Mesenchymal stem cell (in vitro differentiated cells and primary cell): ENCODE results near the gene CBFA2T2.
"Not testable (repeated sequence)": the region's sequence is repeated elsewhere in the genome, so short reads cannot be mapped to it uniquely, and the experiment has no call there.

ENCODE experiments used
- DNase-seq: peaks from one replicate; pipeline ENCODE4 v3.0.0-alpha.2; 2013
- H2AFZ ChIP-seq: one replicate; pipeline ENCODE4 v1.6.1; 2013; ENCODE audit warnings: low read depth, mild to moderate bottlenecking, control low read depth, inconsistent platforms, low read length, moderate library complexity
- H2AK5ac ChIP-seq: 2 replicates; pipeline ENCODE4 v1.6.1; 2013; ENCODE audit warnings: low read length, moderate library complexity, mild to moderate bottlenecking, inconsistent platforms; ENCODE audit not compliant: severe bottlenecking
- H2BK120ac ChIP-seq: one replicate; pipeline ENCODE4 v1.6.1; 2013; ENCODE audit warnings: low read depth, mild to moderate bottlenecking, inconsistent platforms, low read length, moderate library complexity
- H2BK12ac ChIP-seq, 2 experiments: one replicate each; pipeline ENCODE4 v1.6.1; 2013; ENCODE audit warnings: inconsistent platforms in 2 of 2, low read length in 2 of 2, mild to moderate bottlenecking in 2 of 2, moderate library complexity in 2 of 2, control low read depth in 1 of 2
- H2BK15ac ChIP-seq: one replicate; pipeline ENCODE4 v1.6.1; 2013; ENCODE audit warnings: mild to moderate bottlenecking, low read depth, inconsistent platforms; ENCODE audit not compliant: poor library complexity, severe bottlenecking
- H2BK5ac ChIP-seq: 2 replicates; pipeline ENCODE4 v1.6.1; 2013; ENCODE audit warnings: low read depth, mild to moderate bottlenecking, low read length, control low read depth, inconsistent platforms; ENCODE audit not compliant: poor library complexity, severe bottlenecking
- H3K14ac ChIP-seq, 2 experiments: one replicate each; pipeline ENCODE4 v1.6.1; 2013; ENCODE audit warnings: inconsistent platforms in 2 of 2, low read length in 2 of 2, control low read depth in 1 of 2, mild to moderate bottlenecking in 1 of 2, moderate library complexity in 1 of 2
- H3K18ac ChIP-seq, 2 experiments: one replicate each; pipeline ENCODE4 v1.6.1; 2013; ENCODE audit warnings: inconsistent platforms in 2 of 2, low read length in 2 of 2, control low read depth in 1 of 2, low read depth in 1 of 2, mild to moderate bottlenecking in 1 of 2
- H3K23ac ChIP-seq, 2 experiments: one replicate each; pipeline ENCODE4 v1.6.1; 2013; ENCODE audit warnings: inconsistent platforms in 2 of 2, low read length in 2 of 2, mild to moderate bottlenecking in 2 of 2, moderate library complexity in 2 of 2, control low read depth in 1 of 2
- H3K27ac ChIP-seq: 2 replicates; pipeline ENCODE4 v1.5.1; 2013; ENCODE audit warnings: mild to moderate bottlenecking, moderate library complexity, low read length, control low read depth, inconsistent platforms; ENCODE audit not compliant: poor library complexity, severe bottlenecking
- H3K27me3 ChIP-seq, 2 experiments: 2 replicates each; pipeline versions ENCODE4 v1.6.1 to v1.7.0; 2013; ENCODE audit warnings: low read length in 2 of 2, mild to moderate bottlenecking in 2 of 2, moderate library complexity in 2 of 2, control low read depth in 1 of 2, inconsistent platforms in 1 of 2; ENCODE audit not compliant: control insufficient read depth in 1 of 2, insufficient read depth in 1 of 2
- H3K36me3 ChIP-seq, 2 experiments: 2 replicates each; pipeline versions ENCODE4 v1.6.1 to v1.7.0; 2013; ENCODE audit warnings: low read length in 2 of 2, control low read depth in 1 of 2, inconsistent platforms in 1 of 2, low read depth in 1 of 2, mild to moderate bottlenecking in 1 of 2; ENCODE audit not compliant: insufficient read depth in 2 of 2, control insufficient read depth in 1 of 2
- H3K4ac ChIP-seq, 2 experiments: one replicate each; pipeline ENCODE4 v1.6.1; 2013; ENCODE audit warnings: inconsistent platforms in 2 of 2, low read length in 2 of 2, mild to moderate bottlenecking in 2 of 2, moderate library complexity in 2 of 2, control low read depth in 1 of 2, low read depth in 1 of 2
- H3K4me1 ChIP-seq: 2 replicates; pipeline ENCODE4 v1.6.1; 2013; ENCODE audit warnings: low read depth, low read length, control low read depth; ENCODE audit not compliant: control insufficient read depth, insufficient read depth
- H3K4me2 ChIP-seq: 2 replicates; pipeline ENCODE4 v1.6.1; 2013; ENCODE audit warnings: low read length, mild to moderate bottlenecking, inconsistent platforms; ENCODE audit not compliant: poor library complexity, severe bottlenecking
- H3K4me3 ChIP-seq, 2 experiments: 2 replicates each; pipeline versions ENCODE4 v1.5.1 to v1.7.0; 2013; ENCODE audit warnings: low read length in 2 of 2, mild to moderate bottlenecking in 2 of 2, control low read depth in 1 of 2, low read depth in 1 of 2; ENCODE audit not compliant: insufficient read depth in 1 of 2
- H3K79me1 ChIP-seq: replicated peaks from 2 replicates; pipeline ENCODE4 v1.6.1; 2013; ENCODE audit warnings: mild to moderate bottlenecking, control low read depth, low read length, inconsistent platforms; ENCODE audit not compliant: poor library complexity, severe bottlenecking
- H3K9ac ChIP-seq: 2 replicates; pipeline ENCODE4 v1.7.0; 2013; ENCODE audit warnings: mild to moderate bottlenecking, low read length, moderate library complexity
- H3K9me3 ChIP-seq: 2 replicates; pipeline ENCODE4 v1.7.0; 2013; ENCODE audit warnings: mild to moderate bottlenecking, low read length; ENCODE audit not compliant: control insufficient read depth
- H4K8ac ChIP-seq: one replicate; pipeline ENCODE4 v1.6.1; 2013; ENCODE audit warnings: inconsistent platforms, mild to moderate bottlenecking, low read length, moderate library complexity
- H4K91ac ChIP-seq: one replicate; pipeline ENCODE4 v1.6.1; 2013; ENCODE audit warnings: mild to moderate bottlenecking, low read length, inconsistent platforms
- WGBS: methylation state at CpG from one replicate; pipeline ENCODE4 v1.1.7; 2013; ENCODE audit warnings: mixed read lengths; 5-methylcytosine and 5-hydroxymethylcytosine counted together

CBFA2T2 gene

DNA sequence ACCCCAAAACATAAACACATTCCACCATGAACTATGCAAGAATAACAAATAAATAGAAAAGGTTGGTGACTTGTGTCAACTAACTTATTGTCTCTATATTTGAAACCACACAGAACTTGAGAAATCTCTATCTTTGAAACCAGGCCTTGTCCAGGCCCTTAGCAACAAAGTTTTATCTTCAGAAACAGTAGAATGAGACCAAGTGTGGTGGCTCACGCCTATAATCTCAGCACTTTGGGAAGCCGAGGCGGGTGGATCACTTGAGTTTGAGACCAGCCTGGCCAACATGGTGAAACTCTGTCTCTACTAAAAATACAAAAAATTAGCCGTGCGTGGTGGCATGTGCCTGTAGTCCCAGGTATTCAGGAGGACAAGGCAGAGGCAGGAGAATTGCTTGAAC, 6.7 kb upstream of the CBFA2T2 start:
- H4K91ac ChIP-seq, H2BK12ac ChIP-seq, H2BK15ac ChIP-seq, H3K14ac ChIP-seq, H3K9ac ChIP-seq, H3K27me3 ChIP-seq, H4K8ac ChIP-seq, H3K4me2 ChIP-seq, H2AK5ac ChIP-seq, H3K23ac ChIP-seq, DNase-seq, H3K9me3 ChIP-seq, H3K4ac ChIP-seq, H3K18ac ChIP-seq, H2AFZ ChIP-seq, H3K36me3 ChIP-seq, H3K27ac ChIP-seq, H2BK120ac ChIP-seq, H3K4me3 ChIP-seq, H3K4me1 ChIP-seq, H3K79me1 ChIP-seq, H2BK5ac ChIP-seq: not testable (repeated sequence)
- 97% methylated on average over 5 of the region's 5 CpGs for WGBS

DNA sequence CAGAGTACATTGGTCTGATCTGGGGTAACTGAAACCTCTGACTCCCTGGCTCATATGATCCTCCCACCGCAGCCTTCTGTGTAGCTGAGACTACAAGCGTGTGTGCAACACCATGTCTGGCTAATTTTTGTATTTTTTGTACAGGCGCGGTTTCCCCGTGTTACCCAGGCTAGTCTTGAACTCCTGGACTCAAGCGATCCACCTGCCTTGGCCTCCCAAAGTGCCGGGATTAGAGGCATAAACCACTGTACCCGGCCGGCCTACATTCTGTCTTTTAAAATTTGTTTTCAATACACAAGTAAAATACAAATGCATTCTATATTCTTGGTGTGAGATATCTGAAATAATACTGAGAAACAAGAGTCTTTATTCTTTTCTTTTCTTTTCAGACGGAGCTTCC, 1.7 kb upstream of the CBFA2T2 start:
- Histone ChIP-seq H2AK5ac (no peak overlapping the region), H3K4ac (no peak overlapping the region), H3K9me3 (no peaks in the 10 kb centered on the region), H3K27ac (no peak overlapping the region), H4K91ac (no peak overlapping the region), H3K4me2 (no peak overlapping the region), H3K23ac (no peak overlapping the region), H3K14ac (no peak overlapping the region), H2BK15ac (no peak overlapping the region), H2BK120ac (no peak overlapping the region), H3K36me3 (no peaks in the 10 kb centered on the region), H2BK5ac (no peak overlapping the region), H3K9ac (no peak overlapping the region), H3K4me3 (no peak overlapping the region), H3K4me1 (peaks cover 1% of the 10 kb centered on the region), H2AFZ (no peak overlapping the region), H3K27me3 (no peaks in the 10 kb centered on the region), H4K8ac (no peak overlapping the region), H3K79me1 (peaks cover 9% of the 10 kb centered on the region), H3K18ac (no peak overlapping the region), H2BK12ac (no peak overlapping the region)
- WGBS = 99% methylated on average over 6 of the region's 10 CpGs
- no peak for DNase-seq

DNA sequence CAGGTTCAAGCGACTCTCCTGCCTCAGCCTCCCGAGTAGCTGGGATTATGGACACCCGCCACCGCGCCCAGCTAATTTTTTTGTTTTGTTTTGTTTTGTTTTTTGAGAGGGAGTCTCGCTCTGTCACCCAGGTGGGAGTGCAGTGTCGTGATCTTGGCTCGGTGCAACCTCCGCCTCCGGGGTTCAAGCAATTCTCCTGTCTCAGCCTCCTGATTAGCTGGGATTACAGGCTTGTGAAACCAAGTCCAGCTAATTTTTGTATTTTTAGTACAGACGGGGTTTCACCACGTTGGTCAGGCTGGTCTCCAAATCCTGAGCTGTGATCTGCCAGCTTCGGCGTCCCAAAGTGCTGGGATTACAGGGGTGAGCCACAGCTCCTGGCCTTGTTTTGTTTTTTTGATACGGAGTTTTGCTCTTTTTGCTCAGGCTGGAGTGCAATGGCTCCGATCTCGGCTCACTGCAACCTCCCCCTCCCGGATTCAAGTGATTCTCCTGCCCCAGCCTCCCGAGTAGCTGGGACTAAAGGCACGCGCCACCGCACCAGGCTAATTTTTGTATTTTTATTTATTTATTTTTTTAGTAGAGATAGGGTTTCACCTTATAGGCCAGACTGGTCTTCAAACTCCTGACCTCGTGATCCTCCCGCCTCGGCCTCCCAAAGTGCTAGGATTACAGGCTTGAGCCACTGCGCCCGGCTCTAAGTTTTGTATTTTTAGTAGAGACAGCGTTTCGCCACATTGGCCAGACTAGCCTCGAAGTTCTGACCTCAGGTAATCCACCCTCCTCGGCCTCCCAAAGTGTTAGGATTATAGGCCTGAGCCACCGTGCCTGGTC, 1.0 kb upstream of the CBFA2T2 start:
- H4K91ac ChIP-seq, H3K14ac ChIP-seq, H3K23ac ChIP-seq, H2AFZ ChIP-seq, H2BK15ac ChIP-seq, H3K36me3 ChIP-seq, H3K4me1 ChIP-seq, H2BK5ac ChIP-seq, H3K4ac ChIP-seq, H3K18ac ChIP-seq, H2BK120ac ChIP-seq, H3K9me3 ChIP-seq, H2BK12ac ChIP-seq, H3K27ac ChIP-seq, DNase-seq, H2AK5ac ChIP-seq, H3K27me3 ChIP-seq: not testable (repeated sequence)
- 96% methylated on average over 27 of the region's 32 CpGs for WGBS
- Histone ChIP-seq H3K4me3 (peak overlapping the region in 1 of 2 experiments; percentile 83), H3K4me2 (peak overlapping the region; percentile 88), H3K9ac (peak overlapping the region; percentile 98), H3K79me1 (peaks cover 15% of the 10 kb centered on the region), H4K8ac (peak overlapping the region; percentile 52)

DNA sequence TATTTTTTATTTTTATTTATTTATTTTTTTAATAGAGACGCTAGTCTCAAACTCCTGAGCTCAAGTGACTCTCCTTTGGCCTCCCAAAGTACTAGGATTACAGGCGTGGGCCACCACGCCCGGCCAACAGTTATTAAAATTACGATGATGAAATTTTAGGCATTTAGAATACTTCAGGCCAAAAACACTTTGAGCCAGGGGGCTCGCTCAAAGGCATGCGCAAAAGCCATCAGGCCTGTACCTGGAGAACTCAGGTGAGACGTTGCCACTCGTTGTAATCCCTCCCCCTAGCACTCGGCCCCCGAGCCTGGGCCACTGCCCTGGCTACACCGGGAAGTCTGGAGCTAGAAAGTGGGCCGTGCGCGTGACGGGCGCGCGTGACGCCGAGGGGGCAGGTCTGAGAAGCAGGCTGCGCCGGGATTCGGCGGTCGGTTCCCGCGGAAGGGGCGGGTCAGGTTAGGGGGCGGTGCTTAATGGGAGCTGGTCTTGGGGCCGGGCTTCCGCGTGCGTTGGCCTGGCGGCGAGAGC, 337 bp upstream of the CBFA2T2 start:
- Histone ChIP-seq H3K9ac (peak overlapping the region; percentile 98), H2BK120ac (no peak overlapping the region)
- 15% methylated on average over 26 of the region's 36 CpGs for WGBS

More for the DNA sequence above, 337 bp upstream of the CBFA2T2 start:
- H3K14ac ChIP-seq = no peak overlapping the region
- H3K27ac ChIP-seq = peak overlapping the region; percentile 79
- H3K18ac ChIP-seq = peak overlapping the region; percentile 91 to 94
- peak; percentile 97 for DNase-seq
- no peak overlapping the region for H2AK5ac ChIP-seq
- H3K4ac ChIP-seq = peak overlapping the region in 1 of 2 experiments; percentile 94
- H2BK5ac ChIP-seq = peak overlapping the region; percentile 51
- peaks cover 16% of the 10 kb centered on the region for H3K79me1 ChIP-seq
- peak overlapping the region; percentile 88 for H3K4me2 ChIP-seq
- peak overlapping the region; percentile 68 for H4K91ac ChIP-seq
- H2BK15ac ChIP-seq = no peak overlapping the region
- H4K8ac ChIP-seq = peak overlapping the region; percentile 52
- peak overlapping the region; percentile 58 to 83 for H3K4me3 ChIP-seq
- H3K36me3 ChIP-seq = no peaks in the 10 kb centered on the region
- H2AFZ ChIP-seq = peak overlapping the region; percentile 82
- H3K23ac ChIP-seq = no peak overlapping the region
- no peak overlapping the region for H2BK12ac ChIP-seq
- peaks cover 1% of the 10 kb centered on the region for H3K4me1 ChIP-seq
- no peaks in the 10 kb centered on the region for H3K9me3 ChIP-seq
- no peaks in the 10 kb centered on the region for H3K27me3 ChIP-seq
